Neural progenitor cell (in vitro differentiated cells): ENCODE data around the gene UBAC1. TPM values are rescaled to one million over a fixed set of nuclear protein-coding genes. Genes with fewer than 3 reads are reported as not detected.

Experiments used
- DNase-seq: peaks from one replicate; pipeline ENCODE4 v3.0.0-alpha.2; 2016; ENCODE audit warnings: low spot score
- H2AFZ ChIP-seq: fragments of 200-600 bp; sonication (generic); replicated peaks from 2 replicates; pipeline ENCODE4 v1.6.1; 2016; ENCODE audit warnings: antibody characterized with exemption
- H3F3A ChIP-seq: fragments of 200-600 bp; sonication (generic); 2 replicates; pipeline ENCODE4 v1.6.1; 2016; ENCODE audit warnings: antibody characterized with exemption, low read depth
- H3K27ac ChIP-seq: fragments of 200-600 bp; sonication (generic); 2 replicates; pipeline ENCODE4 v1.5.1; 2016; ENCODE audit warnings: mild to moderate bottlenecking
- H3K27me3 ChIP-seq: fragments of 200-600 bp; sonication (generic); 2 replicates; pipeline ENCODE4 v1.6.1; 2016; ENCODE audit warnings: mild to moderate bottlenecking, moderate library complexity
- H3K36me3 ChIP-seq: fragments of 200-600 bp; sonication (generic); 2 replicates; pipeline ENCODE4 v1.5.1; 2016
- H3K4me1 ChIP-seq: fragments of 200-600 bp; sonication (generic); 2 replicates; pipeline ENCODE4 v1.6.1; 2016; ENCODE audit warnings: mixed run types
- H3K4me2 ChIP-seq: fragments of 200-600 bp; sonication (generic); 2 replicates; pipeline ENCODE4 v1.6.1; 2016
- H3K4me3 ChIP-seq: fragments of 200-600 bp; sonication (generic); 2 replicates; pipeline ENCODE4 v1.5.1; 2016
- H3K79me2 ChIP-seq: fragments of 200-600 bp; sonication (generic); 2 replicates; pipeline ENCODE4 v1.6.1; 2016; ENCODE audit warnings: low read depth
- H3K9ac ChIP-seq: fragments of 200-600 bp; sonication (generic); 2 replicates; pipeline ENCODE4 v1.6.1; 2016
- H3K9me3 ChIP-seq: fragments of 200-600 bp; sonication (generic); 2 replicates; pipeline ENCODE4 v1.5.1; 2016; ENCODE audit warnings: low read depth
- H4K20me1 ChIP-seq: fragments of 200-600 bp; sonication (generic); 2 replicates; pipeline ENCODE4 v1.6.1; 2016; ENCODE audit warnings: low read depth
- H3K27ac Mint-ChIP-seq: 3 replicates; pipeline ENCODE4 v1.8.0; 2021; ENCODE audit warnings: mixed read lengths
- H3K27me3 Mint-ChIP-seq: 2 replicates; pipeline ENCODE4 v1.8.0; 2022; ENCODE audit warnings: low read depth, mild to moderate bottlenecking, inconsistent platforms, moderate library complexity, mixed read lengths; ENCODE audit not compliant: insufficient read depth
- H3K36me3 Mint-ChIP-seq: 3 replicates; pipeline ENCODE4 v1.8.0; 2021; ENCODE audit warnings: mixed read lengths
- H3K4me1 Mint-ChIP-seq: 3 replicates; pipeline ENCODE4 v1.8.0; 2021; ENCODE audit warnings: mixed read lengths
- H3K4me3 Mint-ChIP-seq: 3 replicates; pipeline ENCODE4 v1.8.0; 2021; ENCODE audit warnings: mild to moderate bottlenecking, moderate library complexity, mixed read lengths
- H3K9me3 Mint-ChIP-seq: 3 replicates; pipeline ENCODE4 v1.8.0; 2020; ENCODE audit warnings: mixed read lengths
- CTCF ChIP-seq: fragments of 200-600 bp; sonication (generic); IDR thresholded peaks from 2 replicates; pipeline ENCODE4 v1.5.1; 2017; ENCODE audit warnings: antibody characterized with exemption, mild to moderate bottlenecking
- EZH2 ChIP-seq: fragments of 200-600 bp; sonication (generic); IDR thresholded peaks from 2 replicates; pipeline ENCODE4 v1.6.1; 2017; ENCODE audit warnings: antibody characterized with exemption, mild to moderate bottlenecking, moderate library complexity
- EZH2phosphoT487 ChIP-seq: fragments of 200-600 bp; sonication (generic); IDR thresholded peaks from 2 replicates; pipeline ENCODE4 v1.6.1; 2017; ENCODE audit warnings: antibody characterized with exemption
- total RNA-seq: library from RNA; depleted of rRNA; stranded (reverse); fragments of >200 nt; gene quantifications from 2 replicates; pipeline ENCODE4 v1.2.3, GENCODE V29; 2015; ENCODE audit warnings: low replicate concordance

Gene UBAC1
- total RNA-seq, 1 donor from 2014 or later: 66.0 TPM

- no peak overlapping the region for H3K27ac Mint-ChIP-seq
- TF ChIP-seq EZH2 (no peak), CTCF (no peak), EZH2phosphoT487 (no peak)
- H3K27ac ChIP-seq: no peak overlapping the region
- H3K27me3 Mint-ChIP-seq: peaks cover 3% of the 10 kb centered on the region
- no peaks in the 10 kb centered on the region for H3K79me2 ChIP-seq
- H3K9ac ChIP-seq: no peak overlapping the region
- H3K27me3 ChIP-seq: no peaks in the 10 kb centered on the region
- H3K9me3 Mint-ChIP-seq: no peaks in the 10 kb centered on the region
- peaks cover 7% of the 10 kb centered on the region for H3K4me1 ChIP-seq
- no peak overlapping the region for H3K4me3 ChIP-seq
- no peak overlapping the region for H3K4me3 Mint-ChIP-seq
- H3K36me3 ChIP-seq: no peaks in the 10 kb centered on the region
- no peaks in the 10 kb centered on the region for H4K20me1 ChIP-seq
- H3K4me1 Mint-ChIP-seq: peaks cover 11% of the 10 kb centered on the region
- H3K9me3 ChIP-seq: no peaks in the 10 kb centered on the region
- H3K36me3 Mint-ChIP-seq: no peaks in the 10 kb centered on the region
- no peak for DNase-seq
- no peak overlapping the region for H2AFZ ChIP-seq
- peaks cover 6% of the 10 kb centered on the region for H3F3A ChIP-seq
- no peak overlapping the region for H3K4me2 ChIP-seq
These were observed 17.7 kb upstream of the UBAC1 start for GRCh38 chr9:135978642-135979546.

- peaks cover 5% of the 10 kb centered on the region for H4K20me1 ChIP-seq
- H3K4me1 ChIP-seq: peaks cover 7% of the 10 kb centered on the region
- H3K79me2 ChIP-seq: no peaks in the 10 kb centered on the region
- H3K4me3 Mint-ChIP-seq: no peak overlapping the region
- no peak for TF ChIP-seq EZH2
- no peak for TF ChIP-seq CTCF
- no peak for TF ChIP-seq EZH2phosphoT487
- H3K27ac ChIP-seq: no peak overlapping the region
- no peaks in the 10 kb centered on the region for H3K9me3 Mint-ChIP-seq
- no peaks in the 10 kb centered on the region for H3K36me3 ChIP-seq
- H3K9me3 ChIP-seq: no peaks in the 10 kb centered on the region
- no peak overlapping the region for H3K4me3 ChIP-seq
- H2AFZ ChIP-seq: no peak overlapping the region
- H3K27me3 ChIP-seq: peaks cover 10% of the 10 kb centered on the region
- no peaks in the 10 kb centered on the region for H3K36me3 Mint-ChIP-seq
- H3K9ac ChIP-seq: no peak overlapping the region
- H3K27ac Mint-ChIP-seq: peak overlapping the region; percentile 63
- H3F3A ChIP-seq: no peaks in the 10 kb centered on the region
- H3K4me1 Mint-ChIP-seq: peaks cover 7% of the 10 kb centered on the region
- no peak overlapping the region for H3K4me2 ChIP-seq
- H3K27me3 Mint-ChIP-seq: peaks cover 7% of the 10 kb centered on the region
- peak; percentile 51 for DNase-seq
These were observed 15.8 kb upstream of the UBAC1 start for GRCh38 chr9:135976944-135977343.

- Histone ChIP-seq H3K27me3 (peaks cover 10% of the 10 kb centered on the region), H4K20me1 (peaks cover 9% of the 10 kb centered on the region), H3K9ac (no peak overlapping the region), H3F3A (no peaks in the 10 kb centered on the region), H2AFZ (no peak overlapping the region), H3K4me1 (peaks cover 7% of the 10 kb centered on the region), H3K36me3 (no peaks in the 10 kb centered on the region), H3K27ac (no peak overlapping the region), H3K79me2 (no peaks in the 10 kb centered on the region), H3K4me3 (no peak overlapping the region), H3K9me3 (no peaks in the 10 kb centered on the region), H3K4me2 (no peak overlapping the region)
- TF ChIP-seq EZH2phosphoT487: no peak
- TF ChIP-seq EZH2: no peak
- no peak for TF ChIP-seq CTCF
- Mint-ChIP-seq H3K36me3 (no peaks in the 10 kb centered on the region), H3K4me1 (peaks cover 7% of the 10 kb centered on the region), H3K4me3 (no peak overlapping the region), H3K27me3 (peaks cover 7% of the 10 kb centered on the region), H3K27ac (peak overlapping the region; percentile 63), H3K9me3 (no peaks in the 10 kb centered on the region)
- DNase-seq: no peak
These were observed 15.4 kb upstream of the UBAC1 start for GRCh38 chr9:135976531-135976930.
